GM13977 (cell line): ENCODE data around the gene TIMM17B.

ENCODE experiments used
- DNase-seq: peaks from one replicate; pipeline ENCODE4 v3.0.0; 2012; ENCODE audit warnings: low spot score
- in situ Hi-C: fragments of 300-500 bp; cut with MboI; formaldehyde crosslinking; loops from one replicate; pipeline ENCODE4 v1.12.0; 2022; ENCODE audit warnings: low sequenced_read_pairs, low pct_unique_long_range_greater_than_20kb, mixed read lengths, inconsistent platforms; ENCODE audit not compliant: unreplicated experiment
- TF ChIP-seq, protein P1 (sequence below): IDR thresholded peaks from 2 replicates; pipeline ENCODE4 v1.5.1; 2012; ENCODE audit warnings: mild to moderate bottlenecking, control low read depth; ENCODE audit not compliant: insufficient read depth; ENCODE audit errors: extremely low read depth, missing control alignments

Gene TIMM17B

GRCh38 chrX:48927736-48928382, 30.3 kb upstream of the TIMM17B start:
- in situ Hi-C loops: no loop called here
- no peak for DNase-seq
- TF ChIP-seq, protein P1, sequence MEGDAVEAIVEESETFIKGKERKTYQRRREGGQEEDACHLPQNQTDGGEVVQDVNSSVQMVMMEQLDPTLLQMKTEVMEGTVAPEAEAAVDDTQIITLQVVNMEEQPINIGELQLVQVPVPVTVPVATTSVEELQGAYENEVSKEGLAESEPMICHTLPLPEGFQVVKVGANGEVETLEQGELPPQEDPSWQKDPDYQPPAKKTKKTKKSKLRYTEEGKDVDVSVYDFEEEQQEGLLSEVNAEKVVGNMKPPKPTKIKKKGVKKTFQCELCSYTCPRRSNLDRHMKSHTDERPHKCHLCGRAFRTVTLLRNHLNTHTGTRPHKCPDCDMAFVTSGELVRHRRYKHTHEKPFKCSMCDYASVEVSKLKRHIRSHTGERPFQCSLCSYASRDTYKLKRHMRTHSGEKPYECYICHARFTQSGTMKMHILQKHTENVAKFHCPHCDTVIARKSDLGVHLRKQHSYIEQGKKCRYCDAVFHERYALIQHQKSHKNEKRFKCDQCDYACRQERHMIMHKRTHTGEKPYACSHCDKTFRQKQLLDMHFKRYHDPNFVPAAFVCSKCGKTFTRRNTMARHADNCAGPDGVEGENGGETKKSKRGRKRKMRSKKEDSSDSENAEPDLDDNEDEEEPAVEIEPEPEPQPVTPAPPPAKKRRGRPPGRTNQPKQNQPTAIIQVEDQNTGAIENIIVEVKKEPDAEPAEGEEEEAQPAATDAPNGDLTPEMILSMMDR: no peak

DNA sequence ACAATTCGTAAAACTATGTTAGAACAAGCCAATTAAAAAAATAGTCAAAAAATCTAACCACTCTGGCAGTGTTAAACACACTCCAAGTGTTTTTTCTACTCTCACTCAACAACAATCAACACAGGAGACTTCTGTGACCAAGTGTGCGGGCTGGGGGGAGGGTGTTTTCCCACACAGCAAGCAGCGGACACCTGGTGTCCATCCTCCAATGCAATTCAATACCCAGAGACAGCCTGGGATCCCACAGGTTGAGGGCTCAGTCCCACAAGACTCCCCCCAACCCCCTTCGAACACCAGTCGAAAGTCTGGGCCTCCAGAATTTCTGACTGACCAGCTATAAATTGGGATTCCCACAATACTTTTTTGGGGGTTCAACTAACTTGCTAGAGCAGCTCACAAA, 29.6 kb upstream of the TIMM17B start:
- DNase-seq: no peak
- in situ Hi-C loops: no loop called here
- TF ChIP-seq, protein P1: no peak

- TF ChIP-seq, protein P1: no peak
- DNase-seq: no peak
- in situ Hi-C loops: no loop called here
These were observed 26.7 kb upstream of the TIMM17B start for GRCh38 chrX:48924270-48924669.

GRCh38 chrX:48923771-48924170, 26.2 kb upstream of the TIMM17B start:
- TF ChIP-seq, protein P1: no peak
- in situ Hi-C loops: no loop called here
- DNase-seq: no peak

DNA sequence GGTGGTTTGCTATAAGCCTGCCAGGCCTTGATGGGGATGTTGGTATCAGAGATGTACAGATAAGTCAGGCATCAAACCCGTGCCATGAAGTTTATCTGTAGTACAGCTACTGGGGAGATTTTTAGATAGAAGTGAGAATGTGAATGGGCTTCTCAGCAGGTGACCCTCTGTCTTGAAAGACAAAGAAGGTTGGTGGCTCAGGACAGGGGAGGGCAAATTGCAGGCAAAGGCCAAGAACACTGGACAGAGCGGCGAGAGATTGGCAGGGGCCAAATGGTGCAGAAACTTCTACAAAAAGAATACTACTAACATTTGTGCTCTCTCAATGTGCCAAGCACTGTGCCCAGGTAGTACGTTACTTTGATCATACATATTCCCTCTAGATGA, 23.1 kb upstream of the TIMM17B start:
- in situ Hi-C loops: no loop called here
- TF ChIP-seq, protein P1: no peak
- no peak for DNase-seq

GRCh38 chrX:48919947-48920717, 22.6 kb upstream of the TIMM17B start:
- no peak for DNase-seq
- in situ Hi-C loops: no loop called here
- TF ChIP-seq, protein P1: no peak
